Measurements from ENCODE around the gene ITGB6. TPM values are rescaled to one million over a fixed set of nuclear protein-coding genes. Genes with fewer than 3 reads are reported as not detected.

Gene ITGB6
- total RNA-seq, 6 experiments from 2014 or later: 0.11 to 0.68 (median 0.44) TPM; not detected in 2

- H3K36me3 ChIP-seq: no peaks in the 10 kb centered on the region
- no peaks in the 10 kb centered on the region for H3K27me3 ChIP-seq
- H3K27ac ChIP-seq: no peak overlapping the region
- TF ChIP-seq CTCF (IDR thresholded peaks at IDR 0.05): no peak
- no peak for TF ChIP-seq POLR2A (IDR thresholded peaks at IDR 0.05)
- intact Hi-C loops (cut with DNase I): no loop called here
- WGBS (ENCODE audit: insufficient coverage, low coverage, low lambda C conversion rate, missing lambda C conversion rate): 81% methylated on average over 5 of the region's 7 CpGs
- no peaks in the 10 kb centered on the region for H3K9me3 ChIP-seq
- no peak overlapping the region for H3K4me3 ChIP-seq
- H3K4me1 ChIP-seq: no peaks in the 10 kb centered on the region
- ATAC-seq (peak in 1 of 4 donors; percentile 29), DNase-seq (no peak)
Observed at GRCh38 chr2:160205505-160205904, 5.4 kb upstream of the ITGB6 start.

GRCh38 chr2:160203422-160203821 is 3.4 kb upstream of the ITGB6 start:
- WGBS (ENCODE audit: insufficient coverage, low coverage, low lambda C conversion rate, missing lambda C conversion rate): 40% methylated on average over 1 of the region's 3 CpGs
- TF ChIP-seq POLR2A (IDR thresholded peaks at IDR 0.05) (no peak), CTCF (IDR thresholded peaks at IDR 0.05) (no peak)

GRCh38 chr2:160203007-160203406 is 2.9 kb upstream of the ITGB6 start:
- Histone ChIP-seq H3K27ac (no peak overlapping the region), H3K27me3 (no peaks in the 10 kb centered on the region), H3K9me3 (no peaks in the 10 kb centered on the region), H3K4me3 (no peak overlapping the region), H3K4me1 (no peaks in the 10 kb centered on the region), H3K36me3 (no peaks in the 10 kb centered on the region)
- ATAC-seq (no peak), DNase-seq (no peak)
- TF ChIP-seq POLR2A (IDR thresholded peaks at IDR 0.05) (no peak), CTCF (IDR thresholded peaks at IDR 0.05) (no peak)
- intact Hi-C loops (cut with DNase I): no loop called here
- WGBS (ENCODE audit: insufficient coverage, low coverage, low lambda C conversion rate, missing lambda C conversion rate): 88% methylated on average over 1 of the region's 1 CpG

More at GRCh38 chr2:160203422-160203821, 3.4 kb upstream of the ITGB6 start:
- H3K27ac ChIP-seq: no peak overlapping the region
- no peaks in the 10 kb centered on the region for H3K4me1 ChIP-seq
- H3K27me3 ChIP-seq: no peaks in the 10 kb centered on the region
- intact Hi-C loops (cut with DNase I): no loop called here
- no peak for ATAC-seq
- H3K9me3 ChIP-seq: no peaks in the 10 kb centered on the region
- DNase-seq: no peak
- no peaks in the 10 kb centered on the region for H3K36me3 ChIP-seq
- H3K4me3 ChIP-seq: no peak overlapping the region

- intact Hi-C loops (cut with DNase I): no loop called here
- TF ChIP-seq POLR2A (IDR thresholded peaks at IDR 0.05) (no peak), CTCF (IDR thresholded peaks at IDR 0.05) (no peak)
- WGBS (ENCODE audit: insufficient coverage, low coverage, low lambda C conversion rate, missing lambda C conversion rate): 57% methylated on average over 2 of the region's 2 CpGs
Observed at GRCh38 chr2:160201849-160202539, 1.9 kb upstream of the ITGB6 start.

More at GRCh38 chr2:160201849-160202539, 1.9 kb upstream of the ITGB6 start:
- Histone ChIP-seq H3K27me3 (no peaks in the 10 kb centered on the region), H3K4me1 (no peaks in the 10 kb centered on the region), H3K9me3 (no peaks in the 10 kb centered on the region), H3K27ac (no peak overlapping the region), H3K36me3 (no peaks in the 10 kb centered on the region), H3K4me3 (no peak overlapping the region)
- DNase-seq: no peak
- no peak for ATAC-seq

Measured in right lobe of liver (tissue), 6 donors.